HG03565 (cell line): ENCODE measurements around the gene TINAG.

Experiments used
- ATAC-seq: cut with Tn5 transposase; IDR thresholded peaks from one replicate; pipeline ENCODE4 v1.9.1; 2021; ENCODE audit warnings: mild to moderate bottlenecking, moderate library complexity; ENCODE audit not compliant: unreplicated experiment

The TINAG gene

DNA sequence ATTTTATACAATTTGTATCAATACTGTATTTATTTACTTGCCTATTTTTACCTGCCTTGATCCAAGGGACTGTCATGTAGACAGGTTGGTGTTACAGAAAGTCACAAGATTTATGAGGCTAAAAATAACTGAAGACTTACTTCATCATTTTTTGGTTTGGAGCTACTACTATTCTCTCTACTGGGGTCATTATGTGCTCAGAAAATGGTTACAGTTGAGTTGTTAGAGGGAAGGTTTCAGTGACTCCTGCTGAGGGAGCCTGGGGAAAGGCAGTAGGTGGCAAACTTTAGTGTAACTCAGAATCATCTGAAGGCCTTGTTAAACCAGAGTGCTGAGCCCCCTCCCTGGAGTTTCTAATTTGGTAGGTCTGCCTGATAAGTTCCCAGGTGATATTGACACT, 118.8 kb downstream of the TINAG start:
- no peak for ATAC-seq

GRCh38 chr6:54427396-54427937, 119.2 kb downstream of the TINAG start:
- no peak for ATAC-seq

- ATAC-seq = peak; percentile 86
Measured at GRCh38 chr6:54428431-54428830, 120.2 kb downstream of the TINAG start.

DNA sequence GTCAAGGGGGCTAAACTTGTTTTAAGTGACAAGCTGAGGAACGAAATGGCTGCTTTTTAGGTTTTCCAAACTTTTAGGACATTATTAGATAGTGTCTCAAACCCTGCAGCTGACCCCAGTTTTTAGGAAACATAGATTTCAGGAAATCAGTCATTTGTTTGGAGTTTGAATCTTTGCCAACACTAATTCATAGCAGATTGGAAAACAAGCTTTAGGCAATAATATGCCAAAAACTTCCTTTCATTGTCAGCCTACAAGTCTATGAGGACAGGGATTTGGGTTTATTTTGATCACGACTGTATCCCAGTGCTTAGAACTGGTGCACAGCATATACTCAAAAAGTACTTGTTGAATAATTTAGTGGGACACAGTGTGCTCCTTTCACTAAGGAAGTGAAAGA, 123.2 kb downstream of the TINAG start:
- ATAC-seq = no peak
